Activated CD8-positive, alpha-beta T cell treated with anti-CD3 and anti-CD28 coated beads for 36 hours (primary cell): ENCODE data around the gene ME3. TPM values are rescaled to one million over a fixed set of nuclear protein-coding genes. Genes with fewer than 3 reads are reported as not detected.
"Not testable (repeated sequence)": the region's sequence is repeated elsewhere in the genome, so short reads cannot be mapped to it uniquely, and the experiment has no call there.

Experiments
- ATAC-seq: fragments of 200-7000 bp; cut with Tn5 transposase; one replicate; pipeline ENCODE4 v1.10.0; 2021; ENCODE audit warnings: mild to moderate bottlenecking, moderate library complexity
- CTCF ChIA-PET: fragments of 350-600 bp; sonication (Branson Sonifier 250); formaldehyde crosslinking; loops from one replicate; lab custom pipeline; 2021; ENCODE audit warnings: antibody characterized with exemption; lab: Charles Lee
- POLR2A ChIA-PET: fragments of 350-600 bp; sonication (Branson Sonifier 250); formaldehyde crosslinking; loops from one replicate; lab custom pipeline; 2021; ENCODE audit warnings: antibody characterized with exemption; lab: Charles Lee
- DNase-seq: peaks from one replicate; pipeline ENCODE4 v3.0.0-alpha.2; 2020
- H3K27ac Mint-ChIP-seq: one replicate; pipeline ENCODE4 v1.8.0; 2021; ENCODE audit warnings: mild to moderate bottlenecking, mixed read lengths
- H3K27me3 Mint-ChIP-seq: one replicate; pipeline ENCODE4 v1.8.0; 2021; ENCODE audit warnings: mixed read lengths
- H3K36me3 Mint-ChIP-seq: one replicate; pipeline ENCODE4 v1.8.0; 2021; ENCODE audit warnings: low read depth, mixed read lengths
- H3K4me1 Mint-ChIP-seq: one replicate; pipeline ENCODE4 v1.8.0; 2021; ENCODE audit warnings: low read depth, mixed read lengths
- H3K4me3 Mint-ChIP-seq: one replicate; pipeline ENCODE4 v1.8.0; 2021; ENCODE audit warnings: mild to moderate bottlenecking, moderate library complexity, mixed read lengths
- H3K9me3 Mint-ChIP-seq: one replicate; pipeline ENCODE4 v1.8.0; 2021; ENCODE audit warnings: mixed read lengths
- CTCF ChIP-seq: fragments of 200-600 bp; IDR thresholded peaks from one replicate; pipeline ENCODE4 v1.8.0; 2022; ENCODE audit warnings: antibody characterized with exemption, mild to moderate bottlenecking
- intact Hi-C: fragments of 100-400 bp; cut with micrococcal nuclease; formaldehyde crosslinking; loops from one replicate; pipeline ENCODE4 v1.10.0; 2022
- total RNA-seq, 2 experiments: library from RNA; stranded (reverse); gene quantifications; one replicate each; pipeline ENCODE4 v1.2.3, GENCODE V29; 2021

Gene ME3
- total RNA-seq, 2 experiments from 2014 or later: 5.0 to 6.2 TPM

- ATAC-seq (no peak), DNase-seq (no peak)
- Mint-ChIP-seq H3K27me3 (no peaks in the 10 kb centered on the region), H3K36me3 (peaks cover 5% of the 10 kb centered on the region), H3K4me3 (peak overlapping the region; percentile 16), H3K9me3 (peaks cover 5% of the 10 kb centered on the region), H3K27ac (no peak overlapping the region), H3K4me1 (no peaks in the 10 kb centered on the region)
- no peak for TF ChIP-seq CTCF
- POLR2A ChIA-PET: no interaction called here
- intact Hi-C loops: no loop called here
- CTCF ChIA-PET: no interaction called here
Measured at GRCh38 chr11:86431258-86431657, 241.2 kb downstream of the ME3 start.

DNA sequence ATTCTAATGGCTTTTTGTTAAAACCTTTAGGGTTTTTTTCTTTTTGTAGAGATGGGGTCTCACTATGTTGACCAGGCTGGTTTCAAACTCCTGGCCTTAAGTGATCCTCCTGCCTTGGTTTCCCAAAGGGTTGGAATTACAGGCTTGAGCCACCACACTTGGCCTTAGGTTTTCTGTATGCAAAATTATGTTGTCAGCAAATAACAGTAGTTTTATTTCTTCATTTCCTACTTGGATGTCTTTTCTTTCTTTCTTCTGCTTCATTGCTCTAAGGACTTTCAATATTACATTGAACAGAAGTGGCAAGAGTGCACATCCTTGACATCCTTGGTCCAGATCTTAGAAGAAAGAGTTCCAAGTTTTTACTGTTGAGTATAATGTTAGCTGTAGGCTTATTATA, 245.0 kb downstream of the ME3 start:
- ATAC-seq (no peak), DNase-seq (no peak)
- ChIA-PET CTCF (no interaction called here), POLR2A (no interaction called here)
- Mint-ChIP-seq H3K27me3 (no peaks in the 10 kb centered on the region), H3K9me3 (peaks cover 5% of the 10 kb centered on the region), H3K27ac (no peak overlapping the region), H3K4me3 (no peak overlapping the region), H3K4me1 (no peaks in the 10 kb centered on the region), H3K36me3 (peaks cover 3% of the 10 kb centered on the region)
- intact Hi-C loops: loop anchor here (10.0 kb wide), 1 partner anchor 563 kb away; no protein-coding TSS in a partner anchor
- no peak for TF ChIP-seq CTCF

- H3K36me3 Mint-ChIP-seq, POLR2A ChIA-PET: not testable (repeated sequence)
Measured at GRCh38 chr11:86423488-86423887, 248.9 kb downstream of the ME3 start.

DNA sequence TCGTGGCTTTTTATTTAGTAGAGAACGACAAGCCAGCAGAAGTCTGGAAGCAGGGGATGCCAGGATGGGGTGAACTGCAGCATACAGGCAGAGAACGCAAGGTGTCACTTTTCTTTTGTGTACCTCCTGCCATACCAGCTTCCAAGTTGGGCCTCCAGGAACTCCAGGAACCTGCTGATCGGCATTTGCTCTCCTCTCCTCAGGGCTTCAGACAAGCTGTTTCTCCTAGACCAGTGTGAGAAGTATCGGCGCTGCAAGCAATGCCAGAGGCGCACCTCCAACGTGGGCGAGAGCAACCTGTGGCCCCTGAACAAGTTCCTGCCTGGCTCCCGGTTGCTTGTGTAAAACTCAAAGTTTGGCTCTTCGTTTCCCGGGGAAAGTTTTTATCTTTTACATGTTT, 250.0 kb downstream of the ME3 start:
- no peak for DNase-seq
- H3K27ac Mint-ChIP-seq: no peak overlapping the region
- peaks cover 1% of the 10 kb centered on the region for H3K36me3 Mint-ChIP-seq
- intact Hi-C loops: loop anchor here (10.0 kb wide), 1 partner anchor 558 kb away; no protein-coding TSS in a partner anchor
- ChIA-PET POLR2A (interaction anchor here (0.7 kb wide), 1 partner anchor 31 kb away, joined by 3 read pairs; no protein-coding TSS in a partner anchor), CTCF (no interaction called here)
- no peak for TF ChIP-seq CTCF
- no peaks in the 10 kb centered on the region for H3K27me3 Mint-ChIP-seq
- no peak for ATAC-seq
- peaks cover 5% of the 10 kb centered on the region for H3K9me3 Mint-ChIP-seq
- H3K4me3 Mint-ChIP-seq: no peak overlapping the region
- H3K4me1 Mint-ChIP-seq: peaks cover 5% of the 10 kb centered on the region

More at GRCh38 chr11:86423488-86423887, 248.9 kb downstream of the ME3 start:
- ATAC-seq, H3K9me3 Mint-ChIP-seq, H3K4me1 Mint-ChIP-seq, H3K27me3 Mint-ChIP-seq, H3K27ac Mint-ChIP-seq, H3K4me3 Mint-ChIP-seq, DNase-seq, CTCF ChIA-PET: not testable (repeated sequence)
- intact Hi-C loops: loop anchor here (10.0 kb wide), 1 partner anchor 559 kb away; no protein-coding TSS in a partner anchor

GRCh38 chr11:86421946-86422345, 250.5 kb downstream of the ME3 start:
- no peak overlapping the region for H3K27ac Mint-ChIP-seq
- DNase-seq (no peak), ATAC-seq (no peak)
- TF ChIP-seq CTCF: no peak
- CTCF ChIA-PET: no interaction called here
- H3K9me3 Mint-ChIP-seq: peaks cover 5% of the 10 kb centered on the region
- H3K4me3 Mint-ChIP-seq: no peak overlapping the region
- POLR2A ChIA-PET: no interaction called here
- intact Hi-C loops: loop anchor here (10.0 kb wide), 1 partner anchor 557 kb away; no protein-coding TSS in a partner anchor
- H3K36me3 Mint-ChIP-seq: peaks cover 1% of the 10 kb centered on the region
- peaks cover 5% of the 10 kb centered on the region for H3K4me1 Mint-ChIP-seq
- H3K27me3 Mint-ChIP-seq: no peaks in the 10 kb centered on the region
